ENCODE results near the gene LZTFL1.

DNA sequence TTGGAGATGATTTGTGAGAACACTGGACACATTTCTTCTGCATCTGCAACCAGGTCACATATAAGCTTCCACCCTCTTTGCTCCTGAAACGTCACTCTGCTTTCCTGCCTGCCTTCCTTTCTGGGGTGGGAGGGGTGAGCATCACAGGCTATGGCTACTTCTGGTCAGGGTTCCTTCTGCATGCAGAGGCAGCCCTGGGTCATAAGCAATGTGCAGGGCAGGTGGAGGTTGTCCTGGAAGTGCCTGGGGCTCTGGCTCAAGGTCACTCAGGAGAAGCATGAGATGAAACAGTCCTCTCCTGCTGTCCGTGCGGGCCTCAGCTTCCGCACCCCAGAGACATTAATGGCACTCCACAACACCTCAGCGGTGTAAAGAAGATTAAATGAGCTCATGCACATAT lies 60.6 kb downstream of the LZTFL1 start:
- TF ChIP-seq, protein P1, sequence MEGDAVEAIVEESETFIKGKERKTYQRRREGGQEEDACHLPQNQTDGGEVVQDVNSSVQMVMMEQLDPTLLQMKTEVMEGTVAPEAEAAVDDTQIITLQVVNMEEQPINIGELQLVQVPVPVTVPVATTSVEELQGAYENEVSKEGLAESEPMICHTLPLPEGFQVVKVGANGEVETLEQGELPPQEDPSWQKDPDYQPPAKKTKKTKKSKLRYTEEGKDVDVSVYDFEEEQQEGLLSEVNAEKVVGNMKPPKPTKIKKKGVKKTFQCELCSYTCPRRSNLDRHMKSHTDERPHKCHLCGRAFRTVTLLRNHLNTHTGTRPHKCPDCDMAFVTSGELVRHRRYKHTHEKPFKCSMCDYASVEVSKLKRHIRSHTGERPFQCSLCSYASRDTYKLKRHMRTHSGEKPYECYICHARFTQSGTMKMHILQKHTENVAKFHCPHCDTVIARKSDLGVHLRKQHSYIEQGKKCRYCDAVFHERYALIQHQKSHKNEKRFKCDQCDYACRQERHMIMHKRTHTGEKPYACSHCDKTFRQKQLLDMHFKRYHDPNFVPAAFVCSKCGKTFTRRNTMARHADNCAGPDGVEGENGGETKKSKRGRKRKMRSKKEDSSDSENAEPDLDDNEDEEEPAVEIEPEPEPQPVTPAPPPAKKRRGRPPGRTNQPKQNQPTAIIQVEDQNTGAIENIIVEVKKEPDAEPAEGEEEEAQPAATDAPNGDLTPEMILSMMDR (conservative IDR thresholded peaks at IDR 0.05 in 1 of 2, IDR thresholded peaks at IDR 0.05 in 1 of 2; ENCODE audit: extremely low read depth in 1 of 2, insufficient read depth in 1 of 2, low read depth in 1 of 2, low read length in 2 of 2) = no peak
- TF ChIP-seq EZH2 (IDR thresholded peaks at IDR 0.05; ENCODE audit: borderline replicate concordance, low read length) = no peak

Data from mammary epithelial cell (primary cell).